Measurements from ENCODE around the gene MBLAC1.

Gene MBLAC1

DNA sequence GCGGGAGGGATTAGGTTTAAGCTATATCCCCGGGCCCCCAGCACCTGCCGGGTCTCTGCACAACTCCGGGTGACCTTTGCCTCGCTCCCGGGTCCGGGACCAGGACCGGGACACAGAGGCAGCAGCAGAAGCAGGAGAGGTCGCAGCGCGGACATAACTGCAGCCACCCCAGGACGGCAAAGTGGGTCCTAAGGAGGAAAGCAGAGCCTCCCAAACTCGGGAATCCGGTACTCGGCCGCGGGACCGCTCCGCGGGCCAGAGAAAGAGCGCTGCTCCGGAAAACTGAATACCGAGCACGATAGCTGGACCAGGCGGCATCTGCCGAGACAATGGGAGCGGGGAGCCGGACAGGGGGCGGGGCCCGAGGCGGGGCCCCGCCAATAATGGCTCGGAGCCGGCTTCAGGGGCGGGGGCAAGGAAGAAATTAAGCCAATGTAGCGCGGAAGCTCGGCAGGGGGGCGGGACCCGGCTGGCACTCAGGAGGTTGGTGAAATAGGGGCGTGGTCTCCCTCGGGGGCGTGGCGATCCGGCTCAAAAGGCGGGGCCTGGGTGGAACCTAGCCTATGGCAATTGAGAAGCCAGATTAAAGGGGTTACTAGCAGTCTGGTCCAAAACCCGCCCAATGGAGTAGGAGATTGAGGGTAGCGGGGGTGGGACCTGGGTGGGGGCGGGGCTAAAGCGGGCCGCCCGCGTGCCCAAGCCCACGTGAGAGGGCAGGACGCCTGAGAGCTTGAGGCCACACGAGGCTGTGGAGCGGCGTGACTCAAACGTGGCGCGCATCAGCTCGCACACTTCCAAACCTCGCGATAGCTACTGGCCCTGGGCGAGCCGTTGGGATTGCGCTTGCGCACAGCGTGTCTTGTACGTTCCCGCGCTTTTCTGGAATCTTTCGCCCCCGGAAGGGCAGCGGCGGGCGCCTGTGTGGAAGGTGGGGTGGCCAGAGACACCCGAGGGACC, 50.6 kb downstream of the MBLAC1 start, which contains the start of the genes GPC2 and STAG3:
Gene GPC2 (minus strand): TSS at position 337 of the 957 bp plus-strand sequence. CDS start 182 bp downstream, at position 155.
Gene STAG3 (plus strand): TSS at position 874 of the 957 bp plus-strand sequence. CDS start 2,639 bp downstream, outside the sequence.
- Histone ChIP-seq H3K9me3 (ENCODE audit: insufficient read depth, low read length) (no peaks in the 10 kb centered on the region), H3K4me1 (ENCODE audit: low read length) (peaks cover 11% of the 10 kb centered on the region), H3K27ac (ENCODE audit: low read length) (no peak within 1 kb of the TSS), H3K36me3 (replicated peaks; ENCODE audit: low read depth, low read length) (no peaks in the 10 kb centered on the region), H2AFZ (ENCODE audit: low read depth, low read length) (peak within 1 kb of the TSS; percentile 90), H3K4me2 (ENCODE audit: low read length) (peak within 1 kb of the TSS; percentile 82), H3K4me3 (ENCODE audit: low read length) (peak within 1 kb of the TSS; percentile 82), H4K20me1 (ENCODE audit: insufficient read depth, low read length) (no peaks in the 10 kb centered on the region), H3K27me3 (ENCODE audit: low read depth, low read length) (peaks cover 4% of the 10 kb centered on the region), H3K79me2 (ENCODE audit: low read length) (no peaks in the 10 kb centered on the region), H3K9ac (ENCODE audit: low read length) (peak within 1 kb of the TSS; percentile 58)
- TF ChIP-seq, protein P1, sequence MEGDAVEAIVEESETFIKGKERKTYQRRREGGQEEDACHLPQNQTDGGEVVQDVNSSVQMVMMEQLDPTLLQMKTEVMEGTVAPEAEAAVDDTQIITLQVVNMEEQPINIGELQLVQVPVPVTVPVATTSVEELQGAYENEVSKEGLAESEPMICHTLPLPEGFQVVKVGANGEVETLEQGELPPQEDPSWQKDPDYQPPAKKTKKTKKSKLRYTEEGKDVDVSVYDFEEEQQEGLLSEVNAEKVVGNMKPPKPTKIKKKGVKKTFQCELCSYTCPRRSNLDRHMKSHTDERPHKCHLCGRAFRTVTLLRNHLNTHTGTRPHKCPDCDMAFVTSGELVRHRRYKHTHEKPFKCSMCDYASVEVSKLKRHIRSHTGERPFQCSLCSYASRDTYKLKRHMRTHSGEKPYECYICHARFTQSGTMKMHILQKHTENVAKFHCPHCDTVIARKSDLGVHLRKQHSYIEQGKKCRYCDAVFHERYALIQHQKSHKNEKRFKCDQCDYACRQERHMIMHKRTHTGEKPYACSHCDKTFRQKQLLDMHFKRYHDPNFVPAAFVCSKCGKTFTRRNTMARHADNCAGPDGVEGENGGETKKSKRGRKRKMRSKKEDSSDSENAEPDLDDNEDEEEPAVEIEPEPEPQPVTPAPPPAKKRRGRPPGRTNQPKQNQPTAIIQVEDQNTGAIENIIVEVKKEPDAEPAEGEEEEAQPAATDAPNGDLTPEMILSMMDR (IDR thresholded peaks at IDR 0.05; ENCODE audit: low read depth, low read length) = no peak
- TF ChIP-seq EZH2phosphoT487 (IDR thresholded peaks at IDR 0.05; ENCODE audit: low read depth) = no peak
